Testis (tissue), 3 donors: Measurements from ENCODE around the gene MCTS1. TPM values are rescaled to one million over a fixed set of nuclear protein-coding genes. Genes with fewer than 3 reads are reported as not detected.
"Not testable (repeated sequence)": the region's sequence is repeated elsewhere in the genome, so short reads cannot be mapped to it uniquely, and the experiment has no call there.

Experiments used
- DNase-seq: peaks from one replicate; pipeline ENCODE4 v3.0.0-alpha.2; 2019
- H3K27ac ChIP-seq, 2 donors: fragments of 200-600 bp; sonication (generic); one replicate each; pipeline ENCODE4 v1.5.1; 2019
- H3K27me3 ChIP-seq: fragments of 200-600 bp; sonication (generic); one replicate; pipeline ENCODE4 v1.5.1; 2019
- H3K36me3 ChIP-seq: fragments of 200-600 bp; sonication (generic); one replicate; pipeline ENCODE4 v1.5.1; 2017; ENCODE audit warnings: low read depth; ENCODE audit errors: missing control alignments
- H3K4me1 ChIP-seq: fragments of 200-600 bp; sonication (generic); one replicate; pipeline ENCODE4 v1.5.1; 2019
- H3K4me3 ChIP-seq, 2 donors: fragments of 200-600 bp; sonication (generic); one replicate each; pipeline ENCODE4 v1.5.1; 2017 to 2019
- H3K9me3 ChIP-seq: fragments of 200-600 bp; sonication (generic); one replicate; pipeline ENCODE4 v1.5.1; 2017
- CTCF ChIP-seq, 3 experiments: fragments of 450-650 bp in 2 of 3; fragments of 200-600 bp in 1 of 3; sonication (generic) in 1 of 3; IDR thresholded peaks; one replicate each; pipeline ENCODE4 v1.5.1; 2016 to 2019; ENCODE audit warnings: antibody characterized with exemption in 3 of 3, mild to moderate bottlenecking in 2 of 3, moderate library complexity in 1 of 3
- POLR2A ChIP-seq: fragments of 450-650 bp; IDR thresholded peaks from one replicate; pipeline ENCODE4 v1.6.1; 2017; ENCODE audit warnings: antibody characterized with exemption, mild to moderate bottlenecking, moderate library complexity
- WGBS, 2 donors: methylation state at CpG; one replicate each; pipeline ENCODE4 v1.1.5; 2018; 5-methylcytosine and 5-hydroxymethylcytosine counted together
- intact Hi-C: fragments of 100-400 bp; cut with DNase I; formaldehyde crosslinking; loops from one replicate; pipeline ENCODE4 v1.15.1; 2023; ENCODE audit warnings: low total_unique reads
- polyA plus RNA-seq: library from polyadenylated mRNA; stranded (reverse); fragments of 350-450 nt; fragmentation: Illumina TruSeq; extraction: RNeasy Lipid Tissue Mini Kit (QIAGEN cat#74804); gene quantifications from one replicate; pipeline ENCODE4 v1.2.3, GENCODE V29; 2014; ENCODE audit warnings: low read depth, low replicate concordance; ENCODE audit not compliant: insufficient read depth
- total RNA-seq, 2 donors: library from RNA; depleted of rRNA; stranded (reverse); fragments of >200 nt; gene quantifications; one replicate each; pipeline ENCODE4 v1.2.3, GENCODE V29; 2016

The MCTS1 gene
- total and polyA plus RNA-seq, 3 donors from 2014 or later: 26.2 to 32.1 (median 27.4) TPM

- Histone ChIP-seq H3K27me3 (no peaks in the 10 kb centered on the region), H3K4me3 (no peak overlapping the region), H3K36me3 (no peaks in the 10 kb centered on the region), H3K9me3 (no peaks in the 10 kb centered on the region), H3K27ac (no peak overlapping the region), H3K4me1 (peaks cover 6% of the 10 kb centered on the region)
- intact Hi-C loops: no loop called here
- TF ChIP-seq CTCF (IDR thresholded peaks at IDR 0.05) (no peak), POLR2A (no peak)
- no peak for DNase-seq
- WGBS, 2 donors: 93 to 94% methylated on average over 2 to 3 of the region's 3 CpGs
Observed at GRCh38 chrX:120566817-120567216, 37.1 kb upstream of the MCTS1 start.

- H3K36me3 ChIP-seq: no peaks in the 10 kb centered on the region
- H3K9me3 ChIP-seq: no peaks in the 10 kb centered on the region
- no peak overlapping the region for H3K27ac ChIP-seq
- H3K4me3 ChIP-seq: no peak overlapping the region
- intact Hi-C loops: no loop called here
- no peak for DNase-seq
- no peaks in the 10 kb centered on the region for H3K27me3 ChIP-seq
- no peak for TF ChIP-seq CTCF (IDR thresholded peaks at IDR 0.05)
- no peak for TF ChIP-seq POLR2A
- no peaks in the 10 kb centered on the region for H3K4me1 ChIP-seq
Observed at GRCh38 chrX:120568035-120568434, 35.9 kb upstream of the MCTS1 start.

GRCh38 chrX:120568609-120569008, 35.3 kb upstream of the MCTS1 start:
- DNase-seq: no peak
- H3K27me3 ChIP-seq: no peaks in the 10 kb centered on the region
- no peaks in the 10 kb centered on the region for H3K4me1 ChIP-seq
- WGBS, 2 donors: 83 to 85% methylated on average over 3 of the region's 3 CpGs
- TF ChIP-seq POLR2A (no peak), CTCF (IDR thresholded peaks at IDR 0.05) (no peak)
- H3K4me3 ChIP-seq: no peak overlapping the region
- no peaks in the 10 kb centered on the region for H3K36me3 ChIP-seq
- no peaks in the 10 kb centered on the region for H3K9me3 ChIP-seq
- no peak overlapping the region for H3K27ac ChIP-seq
- intact Hi-C loops: no loop called here

DNA sequence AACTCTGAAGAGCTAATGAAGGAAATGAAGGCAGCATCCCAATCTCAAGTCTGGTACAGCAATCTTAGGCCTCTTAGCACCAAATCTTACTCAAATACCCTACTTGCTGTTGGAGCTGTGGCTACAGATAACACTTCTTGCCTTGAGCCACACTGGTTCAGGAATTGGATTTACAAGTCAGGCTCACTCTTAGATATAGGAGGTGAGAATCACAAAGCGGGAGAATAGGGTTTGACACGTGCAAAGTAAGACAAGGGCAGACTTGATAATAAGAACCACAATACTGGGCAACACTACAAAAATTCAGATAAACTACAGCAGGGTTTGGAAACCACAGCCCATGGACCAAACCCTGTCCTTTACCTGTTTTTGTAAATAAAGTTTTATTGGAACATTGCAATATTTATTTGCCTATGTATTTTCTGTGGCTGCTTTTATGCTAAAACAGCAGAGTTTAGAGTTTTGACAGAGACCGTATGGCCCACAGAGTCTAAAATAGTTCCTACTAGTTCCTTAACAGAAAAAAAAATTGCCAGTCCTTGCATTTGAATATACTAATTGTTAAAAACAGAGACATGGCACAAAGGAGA, 33.8 kb upstream of the MCTS1 start:
- H3K36me3 ChIP-seq: no peaks in the 10 kb centered on the region
- H3K4me1 ChIP-seq: no peaks in the 10 kb centered on the region
- no peaks in the 10 kb centered on the region for H3K9me3 ChIP-seq
- H3K27me3 ChIP-seq: no peaks in the 10 kb centered on the region
- intact Hi-C loops: no loop called here
- no peak overlapping the region for H3K4me3 ChIP-seq
- no peak overlapping the region for H3K27ac ChIP-seq
- TF ChIP-seq POLR2A (no peak), CTCF (IDR thresholded peaks at IDR 0.05) (no peak)
- no peak for DNase-seq
- 87 to 90% methylated on average over 3 of the region's 3 CpGs for WGBS, 2 donors

DNA sequence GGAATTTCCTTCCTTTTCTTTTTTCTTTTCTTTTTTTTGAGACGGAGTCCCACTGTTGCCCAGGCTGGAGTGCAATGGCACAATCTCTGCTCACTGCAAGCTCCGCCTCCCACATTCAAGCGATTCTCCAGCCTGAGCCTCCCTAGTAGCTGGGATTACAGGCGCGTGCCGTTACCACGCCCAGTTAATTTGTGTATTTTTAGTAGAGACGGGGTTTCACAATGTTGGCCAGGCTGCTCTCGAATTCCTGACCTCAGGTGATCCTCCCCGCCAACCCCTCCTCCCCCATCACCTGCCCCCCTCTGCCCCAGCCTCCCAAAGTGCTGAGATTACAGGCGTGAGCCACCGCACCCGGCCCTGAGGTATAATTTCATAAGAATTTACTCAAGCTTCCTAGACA, 30.1 kb upstream of the MCTS1 start:
- intact Hi-C loops, H3K4me3 ChIP-seq, H3K9me3 ChIP-seq, H3K27ac ChIP-seq, H3K27me3 ChIP-seq, H3K4me1 ChIP-seq, DNase-seq, H3K36me3 ChIP-seq: not testable (repeated sequence)
- WGBS, 2 donors: 40 to 80% methylated on average over 10 to 13 of the region's 13 CpGs
